Heart left ventricle (tissue), 16 donors: ENCODE data around the gene PRRT4. TPM values are rescaled to one million over a fixed set of nuclear protein-coding genes. Genes with fewer than 3 reads are reported as not detected.
A peak's percentile ranks its signal among the peaks of the same experiment; 100 is the strongest.

ENCODE experiments used
- ATAC-seq, 4 donors: fragments of 200-7000 bp; cut with Tn5 transposase; one replicate each; pipeline ENCODE4 v1.9.1; 2020 to 2022; ENCODE audit warnings: moderate library complexity in 4 of 4, mild to moderate bottlenecking in 3 of 4, moderate number of reproducible peaks in 1 of 4
- DNase-seq, 5 donors: peaks; one replicate each; pipeline ENCODE4 v3.0.0-alpha.2; 2020
- H3K27ac ChIP-seq, 12 donors: fragments of 200-600 bp; sonication (generic) in 4 of 12; one replicate each; pipeline versions ENCODE4 v1.5.0 to v1.8.0; 2016 to 2022; ENCODE audit warnings: mild to moderate bottlenecking in 2 of 12
- H3K27me3 ChIP-seq, 9 donors: fragments of 200-600 bp; sonication (generic) in 2 of 9; one replicate each; pipeline versions ENCODE4 v1.5.1 to v1.8.0; 2016 to 2022; ENCODE audit warnings: mild to moderate bottlenecking in 3 of 9
- H3K36me3 ChIP-seq, 9 donors: fragments of 200-600 bp; sonication (generic) in 2 of 9; one replicate each; pipeline versions ENCODE4 v1.5.0 to v1.8.0; 2018 to 2022; ENCODE audit warnings: mild to moderate bottlenecking in 2 of 9
- H3K4me1 ChIP-seq, 12 donors: fragments of 200-600 bp; sonication (generic) in 4 of 12; one replicate each; pipeline versions ENCODE4 v1.5.0 to v1.8.0; 2016 to 2022; ENCODE audit warnings: mild to moderate bottlenecking in 3 of 12
- H3K4me3 ChIP-seq, 12 donors: fragments of 200-600 bp; sonication (generic) in 4 of 12; one replicate each; pipeline versions ENCODE4 v1.5.0 to v1.8.0; 2017 to 2022; ENCODE audit warnings: mild to moderate bottlenecking in 9 of 12, moderate library complexity in 4 of 12
- H3K9me3 ChIP-seq, 12 donors: fragments of 200-600 bp; sonication (generic) in 4 of 12; one replicate each; pipeline versions ENCODE4 v1.5.0 to v1.8.0; 2016 to 2022; ENCODE audit warnings: mild to moderate bottlenecking in 1 of 12
- POLR2A ChIP-seq, 2 donors: fragments of 450-650 bp; IDR thresholded peaks; one replicate each; pipeline ENCODE4 v1.6.1; 2017; ENCODE audit warnings: antibody characterized with exemption in 2 of 2, mild to moderate bottlenecking in 2 of 2, moderate library complexity in 2 of 2
- WGBS, 4 donors: extraction: QIAGEN DNeasy Blood & Tissue Kit in 2 of 4; methylation state at CpG; one replicate each; pipeline versions ENCODE4 v1.1.5 to v1.1.7; 2013 to 2018; 5-methylcytosine and 5-hydroxymethylcytosine counted together
- intact Hi-C, 10 donors: fragments of 100-400 bp; cut with DNase I; formaldehyde crosslinking; loops; one replicate each; pipeline versions ENCODE4 v1.11.1 to v1.14.2; 2022
- long read RNA-seq, 3 donors: library from polyadenylated mRNA; unstranded; transcript quantifications; one replicate each; pipeline ENCODE4 v2.0.0, GENCODE V29; 2020 to 2021
- polyA plus RNA-seq, 2 donors: library from polyadenylated mRNA; stranded (reverse); fragments of 200-250 nt; gene quantifications; one replicate each; pipeline ENCODE4 v1.2.3, GENCODE V29; 2013
- total RNA-seq, 9 donors: library from RNA; depleted of rRNA in 2 of 9; stranded (reverse); fragments of >200 nt in 2 of 9; fragmentation: NEBNext Ultra II Directional in 3 of 9; extraction: Animal tissue kit (Norgen Biotek cat#: 25700) in 3 of 9; gene quantifications; one replicate each; pipeline versions ENCODE4 v1.1.0 to v1.2.4, GENCODE V29; 2016 to 2023
- TF ChIP-seq, protein P1 (sequence below), 12 donors: fragments of 200-600 bp; sonication (generic) in 4 of 12; IDR thresholded peaks; one replicate each; pipeline versions ENCODE4 v1.5.0 to v1.8.0; 2018 to 2022; ENCODE audit warnings: antibody characterized with exemption in 12 of 12, mild to moderate bottlenecking in 5 of 12
- donor health status: ischemic (EF 13 %, LVEDD 7.1; RV severe dilation, severe dysfunction).
- donor health status: healthy with polysubstance abuse.
- donor health status: DM: no; HTN: yes; CAD: no.
- donor health status: DM: no; HTN: no; CAD: no.
- donor health status: ischemic (EF 25% LVEDD 6.9; RV normal size, moderate dysfunction).
- donor health status: ischemic (EF 25% LVEDD 5.7; RV mildly dilated, moderate dysfunction).
- donor health status: healthy.
- donor health status: DM: yes; HTN: yes; CAD: no.
- donor health status: ischemic (EF 35%, LVEDD 5.7; RV mildly dilated, moderate dysfunction).
- donor health status: nonischemic (EF 11% LVEDD 7.7; RV severe dilation, severe dysfunction).
- donor health status: DM: yes; HTN: yes; CAD: no.
- donor health status: PGD.
- donor health status: ischemic (EF 29% LVEDD 5.4; RV normal size, mild dysfunction).
- donor health status: nonischemic (EF 23%, LVEDD 6.1; RV moderate dilation, normal function).

Gene PRRT4
- 1 to 10 TPM in 8 of 9 donors, under 1 TPM in 1; 0.31 to 3.1 (median 1.9) TPM for total RNA-seq
- 1 to 10 TPM in 1 of 2 donors, under 1 TPM in 1; 0.51 to 2.7 TPM for polyA plus RNA-seq
- long read RNA-seq, donor 1, partial matches to known transcripts: 1 of 5 reads
- long read RNA-seq, donor 1, other reads (novel, unspliced or antisense): 4 of 5 reads
- long read RNA-seq, donor 2: 0 reads
- long read RNA-seq, donor 3, partial matches to known transcripts: 0 of 2 reads
- long read RNA-seq, donor 3, other reads (novel, unspliced or antisense): 2 of 2 reads

DNA sequence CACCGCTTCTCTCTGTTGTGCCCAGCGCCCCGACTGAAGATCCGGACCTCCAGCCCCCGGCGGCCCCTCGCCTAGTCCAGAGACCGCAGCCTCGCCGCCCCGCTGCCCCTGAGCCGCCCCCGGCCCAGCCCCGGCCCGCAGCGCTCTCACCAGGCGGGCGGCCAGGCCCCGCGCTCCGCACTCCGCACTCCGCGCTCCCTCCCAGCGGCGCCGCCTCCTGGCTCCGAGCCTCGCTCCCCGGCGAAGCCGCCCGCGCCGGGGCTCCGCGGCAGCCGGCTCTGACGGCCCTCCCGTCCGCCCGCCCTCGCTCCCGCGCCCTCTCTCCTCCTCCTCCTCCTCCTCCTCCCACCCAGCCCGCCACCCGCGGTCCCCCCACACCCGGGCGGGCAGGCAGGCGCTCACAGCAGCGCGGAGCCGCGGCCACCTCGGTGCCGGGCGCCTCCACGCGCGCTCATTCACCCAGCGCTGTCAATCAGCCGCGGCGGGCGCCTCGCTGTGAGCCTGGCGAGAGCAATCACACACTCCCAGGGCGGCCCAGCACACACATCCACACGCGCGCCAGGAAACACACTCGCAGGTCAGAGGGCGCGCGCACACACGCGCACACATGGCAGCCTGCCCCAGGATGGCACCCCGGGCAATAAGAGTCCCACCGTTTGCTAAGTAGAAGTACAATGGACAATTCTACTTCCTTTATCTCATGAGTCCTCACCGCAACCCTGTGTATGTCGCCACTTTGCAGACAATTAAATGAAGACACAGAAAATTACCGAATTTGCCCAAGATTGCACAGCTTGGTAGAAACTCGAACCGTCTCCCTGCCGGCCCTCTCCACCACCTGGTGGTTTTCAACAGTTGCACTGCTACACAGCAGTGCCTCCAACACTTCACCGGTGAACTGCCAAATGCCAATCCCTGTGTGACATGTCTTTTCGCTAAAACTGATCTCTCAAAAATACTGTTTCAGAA, at the start of gene PRRT4:
Gene PRRT4, minus strand, starts transcription at position 280 of the 969 bp plus-strand sequence.
- peak in 3 of 5 donors; percentile 44 to 70 (median 62) for DNase-seq
- Histone ChIP-seq H3K27me3 (peaks cover 0 to 31% (median 0%) of the 10 kb centered on the region in 9 donors), H3K4me1 (peaks cover 0 to 29% (median 8%) of the 10 kb centered on the region in 12 donors), H3K9me3 (no peaks in the 10 kb centered on the region), H3K36me3 (no peaks in the 10 kb centered on the region), H3K27ac (peak within 1 kb of the TSS in 3 of 12 donors; percentile 19 to 56 (median 31)), H3K4me3 (peak within 1 kb of the TSS; percentile 36 to 65 (median 54))
- 1 to 5% (median 3%) methylated on average over 47 to 88 of the region's 88 CpGs for WGBS, 4 donors
- TF ChIP-seq POLR2A (IDR thresholded peaks at IDR 0.05): no peak
- TF ChIP-seq, protein P1, sequence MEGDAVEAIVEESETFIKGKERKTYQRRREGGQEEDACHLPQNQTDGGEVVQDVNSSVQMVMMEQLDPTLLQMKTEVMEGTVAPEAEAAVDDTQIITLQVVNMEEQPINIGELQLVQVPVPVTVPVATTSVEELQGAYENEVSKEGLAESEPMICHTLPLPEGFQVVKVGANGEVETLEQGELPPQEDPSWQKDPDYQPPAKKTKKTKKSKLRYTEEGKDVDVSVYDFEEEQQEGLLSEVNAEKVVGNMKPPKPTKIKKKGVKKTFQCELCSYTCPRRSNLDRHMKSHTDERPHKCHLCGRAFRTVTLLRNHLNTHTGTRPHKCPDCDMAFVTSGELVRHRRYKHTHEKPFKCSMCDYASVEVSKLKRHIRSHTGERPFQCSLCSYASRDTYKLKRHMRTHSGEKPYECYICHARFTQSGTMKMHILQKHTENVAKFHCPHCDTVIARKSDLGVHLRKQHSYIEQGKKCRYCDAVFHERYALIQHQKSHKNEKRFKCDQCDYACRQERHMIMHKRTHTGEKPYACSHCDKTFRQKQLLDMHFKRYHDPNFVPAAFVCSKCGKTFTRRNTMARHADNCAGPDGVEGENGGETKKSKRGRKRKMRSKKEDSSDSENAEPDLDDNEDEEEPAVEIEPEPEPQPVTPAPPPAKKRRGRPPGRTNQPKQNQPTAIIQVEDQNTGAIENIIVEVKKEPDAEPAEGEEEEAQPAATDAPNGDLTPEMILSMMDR (IDR thresholded peaks at IDR 0.05): no peak
- peak in 3 of 4 donors; percentile 34 to 75 (median 61) for ATAC-seq
- intact Hi-C loops: no loop called here

DNA sequence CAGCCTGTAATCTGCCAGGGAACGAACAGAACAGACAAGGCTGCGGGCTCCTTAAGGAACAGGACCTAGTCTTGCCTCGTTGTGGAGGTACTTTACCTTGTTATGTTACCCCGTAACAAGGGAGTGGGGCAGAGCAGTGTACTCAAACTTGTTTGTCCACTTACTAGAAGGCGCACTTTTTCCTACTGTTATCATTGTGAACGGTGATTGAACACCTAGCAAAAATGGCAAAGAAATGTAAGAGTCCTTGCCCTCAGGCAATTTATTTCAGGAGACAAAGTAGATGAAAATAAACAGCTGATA, 48.9 kb upstream of the PRRT4 start:
- Histone ChIP-seq H3K9me3 (no peaks in the 10 kb centered on the region), H3K4me3 (peak overlapping the region; percentile 48 to 87 (median 71)), H3K4me1 (peaks cover 0 to 46% (median 31%) of the 10 kb centered on the region in 12 donors), H3K27me3 (no peaks in the 10 kb centered on the region), H3K27ac (peak overlapping the region; percentile 21 to 94 (median 82)), H3K36me3 (no peaks in the 10 kb centered on the region)
- ATAC-seq (peak in 1 of 4 donors; percentile 4), DNase-seq (no peak)
- TF ChIP-seq POLR2A (IDR thresholded peaks at IDR 0.05): no peak
- TF ChIP-seq, protein P1 (IDR thresholded peaks at IDR 0.05): no peak
- intact Hi-C loops: no loop called here
- WGBS, 4 donors: 2 to 9% (median 3%) methylated on average over 5 to 6 of the region's 6 CpGs

DNA sequence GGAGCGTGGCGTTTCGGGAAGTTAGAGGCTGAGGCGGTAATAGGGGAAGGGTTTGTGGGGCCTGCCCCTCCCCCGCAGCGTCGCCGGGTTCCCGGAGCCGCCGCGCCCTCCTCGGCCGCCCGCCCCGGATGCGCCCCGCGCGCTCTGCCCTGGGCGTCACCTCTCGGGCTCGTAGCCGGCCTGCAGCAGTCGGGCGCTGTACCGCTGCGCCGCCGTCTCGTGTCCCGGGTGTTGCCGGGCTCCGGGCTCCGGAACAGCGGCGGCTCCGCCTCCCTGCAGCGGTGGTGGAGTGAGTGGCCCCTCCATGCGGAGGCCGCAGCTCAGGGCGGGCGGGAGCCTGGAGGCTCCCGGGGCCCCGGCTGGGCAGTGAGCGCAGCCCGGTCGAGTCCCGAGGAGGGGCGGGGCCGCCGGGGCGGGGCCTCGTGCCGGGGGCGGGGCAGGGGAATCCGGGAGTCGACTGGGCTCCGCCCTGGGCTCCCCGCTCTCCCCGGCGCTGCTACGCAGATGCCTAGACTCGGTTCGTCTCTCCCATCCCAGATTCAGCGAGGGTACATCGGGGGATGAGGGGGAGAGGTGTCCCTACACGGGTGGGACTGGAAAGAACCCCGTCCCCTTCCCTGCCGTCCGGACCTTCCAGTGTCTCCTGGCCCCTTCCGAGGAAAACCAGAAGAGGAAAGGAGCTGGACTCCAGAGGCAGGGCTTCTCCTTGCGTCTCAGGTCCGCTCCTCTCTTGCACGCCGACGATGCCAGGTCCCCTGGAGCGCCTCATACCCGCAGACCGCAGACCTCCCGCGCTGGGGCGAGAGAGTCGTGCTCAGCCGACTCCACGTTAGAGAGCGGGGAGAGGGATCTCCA, 48.3 kb upstream of the PRRT4 start, which contains the start of gene IMPDH1:
Gene IMPDH1, minus strand, starts transcription at position 387 of the 855 bp plus-strand sequence. Its CDS starts 81 bp downstream, at position 306.
- Histone ChIP-seq H3K9me3 (no peaks in the 10 kb centered on the region), H3K27me3 (no peaks in the 10 kb centered on the region), H3K4me1 (peaks cover 0 to 51% (median 36%) of the 10 kb centered on the region in 12 donors), H3K36me3 (no peaks in the 10 kb centered on the region), H3K27ac (peak within 1 kb of the TSS; percentile 21 to 94 (median 82)), H3K4me3 (peak within 1 kb of the TSS; percentile 48 to 87 (median 71))
- ATAC-seq (peak; percentile 71 to 94 (median 92)), DNase-seq (peak; percentile 89 to 96 (median 91))
- 0 to 1% (median 0%) methylated on average over 15 to 87 of the region's 87 CpGs for WGBS, 4 donors
- intact Hi-C loops: loop anchor here in 2 of 10 donors (10.0 kb wide), 2 partner anchors 45 to 55 kb away; partner anchors contain the start of gene HILPDA (in 1 of the 2)
- peak in 1 of 2 donors; percentile 78 for TF ChIP-seq POLR2A (IDR thresholded peaks at IDR 0.05)
- TF ChIP-seq, protein P1 (IDR thresholded peaks at IDR 0.05): peak in 1 of 12 donors; percentile 5
